CD14-positive monocyte (primary cell): Measurements from ENCODE around the gene ONECUT3. TPM values are rescaled to one million over a fixed set of nuclear protein-coding genes. Genes with fewer than 3 reads are reported as not detected.

Source experiments
- DNase-seq, 3 donors: peaks; one replicate each; pipeline ENCODE4 v3.0.0-alpha.2; 2011 to 2022
- H2AFZ ChIP-seq: 2 replicates; pipeline ENCODE4 v1.6.0; 2012; ENCODE audit warnings: mild to moderate bottlenecking, low read depth, low read length, inconsistent platforms; ENCODE audit not compliant: insufficient read depth, poor library complexity, severe bottlenecking
- H3K27ac ChIP-seq, 2 donors: 1 replicate in 1 of 2; 2 replicates in 1 of 2; pipeline ENCODE4 v1.5.1; 2012 to 2013; ENCODE audit warnings: low read length in 2 of 2, control low read depth in 1 of 2, inconsistent platforms in 1 of 2, low read depth in 1 of 2, mild to moderate bottlenecking in 1 of 2
- H3K27me3 ChIP-seq, 2 donors: one replicate each; pipeline versions ENCODE4 v1.6.0 to v1.6.1; 2011 to 2013; ENCODE audit warnings: low read length in 2 of 2; ENCODE audit not compliant: control insufficient read depth in 2 of 2, insufficient read depth in 2 of 2
- H3K36me3 ChIP-seq, 2 donors: replicated peaks in 1 of 2; 1 replicate in 1 of 2; 2 replicates in 1 of 2; pipeline versions ENCODE4 v1.5.1 to v1.6.1; 2012 to 2013; ENCODE audit warnings: low read length in 2 of 2, control low read depth in 1 of 2, inconsistent platforms in 1 of 2, mild to moderate bottlenecking in 1 of 2; ENCODE audit not compliant: insufficient read depth in 2 of 2, control insufficient read depth in 1 of 2
- H3K4me1 ChIP-seq, 2 donors: 1 replicate in 1 of 2; 2 replicates in 1 of 2; pipeline versions ENCODE4 v1.5.1 to v1.6.1; 2012 to 2013; ENCODE audit warnings: low read length in 2 of 2, control low read depth in 1 of 2, inconsistent platforms in 1 of 2, mild to moderate bottlenecking in 1 of 2, moderate library complexity in 1 of 2; ENCODE audit not compliant: insufficient read depth in 2 of 2, control insufficient read depth in 1 of 2
- H3K4me2 ChIP-seq: replicated peaks from 2 replicates; pipeline ENCODE3; 2012; ENCODE audit warnings: low read length, moderate library complexity, mild to moderate bottlenecking; ENCODE audit not compliant: poor library complexity, severe bottlenecking; ENCODE audit errors: extremely low read depth
- H3K4me3 ChIP-seq, 3 experiments: fragments of 200-600 bp in 1 of 3; sonication (generic) in 1 of 3; replicated peaks in 1 of 3; 1 replicate in 2 of 3; 2 replicates in 1 of 3; pipeline ENCODE4 v1.5.1; 2011 to 2013; ENCODE audit warnings: low read length in 3 of 3, mild to moderate bottlenecking in 3 of 3, control low read depth in 2 of 3, low read depth in 2 of 3, inconsistent platforms in 1 of 3, moderate library complexity in 1 of 3
- H3K79me2 ChIP-seq: 2 replicates; pipeline ENCODE4 v1.6.0; 2012; ENCODE audit warnings: mild to moderate bottlenecking, control low read depth, inconsistent platforms, low read length, moderate library complexity; ENCODE audit not compliant: insufficient read depth
- H3K9ac ChIP-seq: 2 replicates; pipeline ENCODE4 v1.6.0; 2017; ENCODE audit warnings: low read length, mild to moderate bottlenecking; ENCODE audit not compliant: insufficient read depth, poor library complexity, severe bottlenecking
- H3K9me3 ChIP-seq, 2 donors: replicated peaks in 1 of 2; 1 replicate in 1 of 2; 2 replicates in 1 of 2; pipeline versions ENCODE4 v1.5.1 to v1.6.1; 2012 to 2013; ENCODE audit warnings: low read length in 2 of 2, control low read depth in 1 of 2; ENCODE audit not compliant: control insufficient read depth in 1 of 2, insufficient read depth in 1 of 2
- H4K20me1 ChIP-seq: 2 replicates; pipeline ENCODE4 v1.6.0; 2012; ENCODE audit warnings: mild to moderate bottlenecking, low read length, control low read depth, moderate library complexity; ENCODE audit not compliant: insufficient read depth
- H3K27ac Mint-ChIP-seq, 7 donors: one replicate each; pipeline ENCODE4 v1.8.0; 2020; ENCODE audit warnings: mild to moderate bottlenecking in 7 of 7, mixed read lengths in 7 of 7, moderate library complexity in 6 of 7, inconsistent platforms in 2 of 7
- H3K27me3 Mint-ChIP-seq, 3 donors: one replicate each; pipeline ENCODE4 v1.8.0; 2021 to 2022; ENCODE audit warnings: low read depth in 3 of 3, mild to moderate bottlenecking in 3 of 3, mixed read lengths in 3 of 3, moderate library complexity in 3 of 3, inconsistent platforms in 1 of 3
- H3K36me3 Mint-ChIP-seq, 2 donors: one replicate each; pipeline ENCODE4 v1.8.0; 2020; ENCODE audit warnings: mixed read lengths in 2 of 2, inconsistent platforms in 1 of 2, mild to moderate bottlenecking in 1 of 2
- H3K4me1 Mint-ChIP-seq: one replicate; pipeline ENCODE4 v1.8.0; 2020; ENCODE audit warnings: mild to moderate bottlenecking, mixed read lengths
- H3K4me3 Mint-ChIP-seq, 2 donors: one replicate each; pipeline ENCODE4 v1.8.0; 2020; ENCODE audit warnings: mild to moderate bottlenecking in 2 of 2, mixed read lengths in 2 of 2, moderate library complexity in 1 of 2
- H3K9me3 Mint-ChIP-seq, 7 donors: one replicate each; pipeline ENCODE4 v1.8.0; 2020 to 2022; ENCODE audit warnings: mixed read lengths in 7 of 7, mild to moderate bottlenecking in 6 of 7, moderate library complexity in 6 of 7, inconsistent platforms in 2 of 7
- CTCF ChIP-seq: fragments of 200-600 bp; IDR thresholded peaks from one replicate; pipeline ENCODE4 v1.8.0; 2022; ENCODE audit warnings: antibody characterized with exemption, mild to moderate bottlenecking
- WGBS: methylation state at CpG from one replicate; pipeline ENCODE4 v1.1.5; 2013; ENCODE audit warnings: missing lambda C conversion rate; ENCODE audit not compliant: insufficient coverage; 5-methylcytosine and 5-hydroxymethylcytosine counted together
- intact Hi-C, 2 donors: fragments of 100-400 bp; cut with micrococcal nuclease; formaldehyde crosslinking; loops; one replicate each; pipeline versions ENCODE4 v1.15.0 to v1.15.1; 2023
- polyA plus RNA-seq, 3 donors: library from polyadenylated mRNA; depleted of rRNA in 1 of 3; unstranded in 2 of 3; stranded (reverse) in 1 of 3; fragments of 300-500 nt in 2 of 3; fragments of >200 nt in 1 of 3; fragmentation: Illumina TruSeq in 2 of 3; gene quantifications; 1 replicate in 2 of 3; 2 replicates in 1 of 3; pipeline ENCODE4 v1.2.3, GENCODE V29; 2012 to 2021

Gene ONECUT3
- polyA plus RNA-seq, 3 donors = not detected

GRCh38 chr19:1761528-1762242, 8.4 kb downstream of the ONECUT3 start:
- Histone ChIP-seq H3K79me2 (no peaks in the 10 kb centered on the region), H3K36me3 (no peaks in the 10 kb centered on the region), H3K4me1 (no peaks in the 10 kb centered on the region), H3K4me2 (no peak overlapping the region), H3K9me3 (peaks cover under 1 to 41% of the 10 kb centered on the region in 2 donors), H3K9ac (no peak overlapping the region), H2AFZ (no peak overlapping the region), H3K27ac (no peak overlapping the region), H4K20me1 (no peaks in the 10 kb centered on the region), H3K27me3 (peaks cover 60 to 99% of the 10 kb centered on the region in 2 donors), H3K4me3 (no peak overlapping the region)
- Mint-ChIP-seq H3K4me3 (peak overlapping the region in 1 of 2 donors; percentile 81), H3K27ac (no peak overlapping the region), H3K4me1 (peaks cover 2% of the 10 kb centered on the region), H3K27me3 (peaks cover 95 to 99% (median 96%) of the 10 kb centered on the region in 3 donors), H3K9me3 (peaks cover 0 to 27% (median 11%) of the 10 kb centered on the region in 7 donors), H3K36me3 (peaks cover 0 to 5% of the 10 kb centered on the region in 2 donors)
- no peak for DNase-seq
- WGBS = 7% methylated on average over 26 of the region's 30 CpGs
- TF ChIP-seq CTCF = no peak
- intact Hi-C loops = loop anchor here in 1 of 2 donors (10.0 kb wide), 1 partner anchor 137 kb away; no protein-coding TSS in a partner anchor

- H3K79me2 ChIP-seq = no peaks in the 10 kb centered on the region
- WGBS = 7% methylated on average over 49 of the region's 56 CpGs
These were observed 9.2 kb downstream of the ONECUT3 start for GRCh38 chr19:1762243-1763117.

More at GRCh38 chr19:1762243-1763117, 9.2 kb downstream of the ONECUT3 start:
- no peaks in the 10 kb centered on the region for H3K4me1 ChIP-seq
- TF ChIP-seq CTCF = no peak
- H3K9me3 Mint-ChIP-seq = peaks cover 0 to 24% (median 8%) of the 10 kb centered on the region in 7 donors
- H3K27me3 ChIP-seq = peaks cover 59 to 99% of the 10 kb centered on the region in 2 donors
- H3K36me3 Mint-ChIP-seq = peaks cover 0 to 5% of the 10 kb centered on the region in 2 donors
- peaks cover 2% of the 10 kb centered on the region for H3K4me1 Mint-ChIP-seq
- H3K36me3 ChIP-seq = no peaks in the 10 kb centered on the region
- no peak for DNase-seq
- H4K20me1 ChIP-seq = no peaks in the 10 kb centered on the region
- no peak overlapping the region for H3K27ac ChIP-seq
- H3K4me2 ChIP-seq = no peak overlapping the region
- no peak overlapping the region for H3K9ac ChIP-seq
- intact Hi-C loops = loop anchor here in 1 of 2 donors (10.0 kb wide), 1 partner anchor 138 kb away; no protein-coding TSS in a partner anchor
- H3K9me3 ChIP-seq = peaks cover 4 to 44% of the 10 kb centered on the region in 2 donors
- H3K27me3 Mint-ChIP-seq = peaks cover 91 to 99% (median 95%) of the 10 kb centered on the region in 3 donors
- H3K4me3 ChIP-seq = no peak overlapping the region
- peak overlapping the region in 1 of 2 donors; percentile 81 for H3K4me3 Mint-ChIP-seq
- H2AFZ ChIP-seq = no peak overlapping the region
- H3K27ac Mint-ChIP-seq = no peak overlapping the region
